ENCODE results near the gene GRAMD1B.

The GRAMD1B gene

DNA sequence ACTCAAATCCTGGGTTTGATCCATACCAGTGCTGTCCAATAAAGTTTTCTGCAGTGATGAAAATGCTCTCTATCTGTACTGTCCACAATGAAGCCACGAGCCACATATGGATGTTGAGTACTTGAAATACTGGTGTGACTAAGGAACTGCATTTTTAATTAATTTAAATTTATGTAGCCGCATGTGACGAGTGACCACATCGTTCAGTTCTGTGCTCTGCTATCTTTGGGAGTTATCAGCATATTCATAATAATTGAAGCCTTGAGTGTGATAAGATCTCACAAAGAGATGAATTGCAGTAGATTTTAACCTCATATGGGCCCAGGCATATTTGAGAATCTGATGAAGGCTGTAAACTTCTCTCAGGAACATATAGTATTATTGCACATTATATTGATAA, 40.8 kb downstream of the GRAMD1B start:
- H3K4me3 ChIP-seq (ENCODE audit: low read depth, low read length): no peak overlapping the region
- no peak for TF ChIP-seq CTCF (IDR thresholded peaks at IDR 0.05; ENCODE audit: low read depth, low read length)

- no peak for TF ChIP-seq CTCF (IDR thresholded peaks at IDR 0.05; ENCODE audit: low read depth, low read length)
- H3K4me3 ChIP-seq (ENCODE audit: low read depth, low read length): no peak overlapping the region
Observed at GRCh38 chr11:123472236-123472935, 42.3 kb downstream of the GRAMD1B start.

GRCh38 chr11:123473941-123474677, 44.0 kb downstream of the GRAMD1B start:
- no peak for TF ChIP-seq CTCF (IDR thresholded peaks at IDR 0.05; ENCODE audit: low read depth, low read length)

GRCh38 chr11:123474994-123475393, 44.9 kb downstream of the GRAMD1B start:
- no peak for TF ChIP-seq CTCF (IDR thresholded peaks at IDR 0.05; ENCODE audit: low read depth, low read length)
- no peak overlapping the region for H3K4me3 ChIP-seq (ENCODE audit: low read depth, low read length)

More at GRCh38 chr11:123473941-123474677, 44.0 kb downstream of the GRAMD1B start:
- no peak overlapping the region for H3K4me3 ChIP-seq (ENCODE audit: low read depth, low read length)

GRCh38 chr11:123475469-123475868, 45.4 kb downstream of the GRAMD1B start:
- TF ChIP-seq CTCF (IDR thresholded peaks at IDR 0.05; ENCODE audit: low read depth, low read length): no peak
- H3K4me3 ChIP-seq (ENCODE audit: low read depth, low read length): no peak overlapping the region

DNA sequence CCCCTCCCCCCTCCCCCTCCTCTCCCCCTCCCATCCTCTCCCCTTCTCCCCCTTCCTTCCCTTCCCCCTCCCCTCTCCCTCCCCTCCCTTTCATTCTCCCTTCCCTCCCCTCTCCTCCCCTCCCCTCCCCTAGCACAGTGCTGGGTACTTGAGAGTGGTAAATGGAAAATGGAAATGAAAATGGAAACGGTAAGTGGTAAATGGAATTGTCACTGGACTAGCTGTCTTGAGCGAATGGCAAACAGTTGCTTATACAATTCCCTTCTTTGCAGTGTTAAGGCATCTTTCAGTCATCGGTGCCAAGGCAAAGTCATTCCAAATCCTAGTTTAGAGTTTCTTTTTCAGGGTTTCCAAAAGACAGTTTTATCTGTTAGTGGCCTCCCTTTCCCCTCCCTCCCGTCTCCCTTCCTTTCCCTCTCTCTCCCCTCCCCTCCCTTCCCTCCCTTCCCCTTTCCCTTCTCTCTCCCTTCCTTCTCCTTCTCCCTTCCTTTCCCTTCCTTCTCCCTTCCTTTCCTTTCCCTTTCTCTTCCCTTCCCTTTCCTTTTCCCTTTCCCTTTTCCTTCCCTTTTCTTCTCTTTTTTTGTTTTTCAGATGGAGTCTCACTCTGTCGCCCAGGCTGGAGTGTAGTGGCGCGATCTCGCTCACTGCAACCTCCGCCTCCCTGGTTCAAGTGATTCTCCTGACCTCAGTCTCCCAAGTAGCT, 47.3 kb downstream of the GRAMD1B start:
- H3K4me3 ChIP-seq (ENCODE audit: low read depth, low read length): no peak overlapping the region
- TF ChIP-seq CTCF (IDR thresholded peaks at IDR 0.05; ENCODE audit: low read depth, low read length): no peak

Measured in WI38 (cell line).